ENCODE measurements around the gene UQCR10. TPM values are rescaled to one million over a fixed set of nuclear protein-coding genes. Genes with fewer than 3 reads are reported as not detected.

UQCR10 gene
- total and polyA plus RNA-seq, 8 donors, result 2.0 to 307 (median 96.9) TPM

DNA sequence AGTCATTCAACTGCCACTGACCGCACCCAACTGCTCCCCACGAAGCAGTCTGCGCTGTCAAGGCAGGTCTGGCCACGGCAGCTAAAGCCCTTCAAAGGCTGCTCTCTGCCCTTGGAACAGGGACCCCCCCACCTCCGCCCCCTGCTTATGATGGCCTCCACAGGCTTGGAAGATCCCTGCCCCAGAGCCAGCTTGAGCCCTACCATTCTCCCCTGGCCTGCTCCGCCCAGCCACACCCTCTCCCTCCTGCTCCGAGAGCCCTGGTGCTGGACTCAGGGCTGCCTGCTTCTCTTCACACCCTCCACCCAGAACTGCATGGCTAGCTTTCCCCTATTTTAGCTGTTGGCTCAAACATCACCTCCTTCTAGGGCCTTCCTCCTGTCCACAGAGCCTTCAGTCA lies 19.3 kb upstream of the UQCR10 start:
- no peak for DNase-seq

GRCh38 chr22:29748248-29748893 lies 18.8 kb upstream of the UQCR10 start:
- Histone ChIP-seq H3K36me3 (peaks cover 18 to 78% (median 65%) of the 10 kb centered on the region in 4 donors), H3K27me3 (no peaks in the 10 kb centered on the region), H3K4me1 (no peaks in the 10 kb centered on the region), H3K27ac (no peak overlapping the region), H3K9me3 (no peaks in the 10 kb centered on the region), H3K4me3 (no peak overlapping the region)
- no peak for TF ChIP-seq POLR2A (IDR thresholded peaks at IDR 0.05)
- TF ChIP-seq POLR2AphosphoS5 (IDR thresholded peaks at IDR 0.05), result no peak
- no peak for TF ChIP-seq EP300 (IDR thresholded peaks at IDR 0.05)
- TF ChIP-seq CTCF (IDR thresholded peaks at IDR 0.05), result no peak
- DNase-seq, result no peak
- intact Hi-C loops (cut with DNase I; ENCODE audit: low total_unique reads), result no loop called here
- WGBS, 5 donors, result 83 to 94% (median 85%) methylated on average over 7 to 9 of the region's 9 CpGs

More for the DNA sequence above, 19.3 kb upstream of the UQCR10 start:
- Histone ChIP-seq H3K27ac (no peak overlapping the region), H3K9me3 (no peaks in the 10 kb centered on the region), H3K4me3 (no peak overlapping the region), H3K36me3 (peaks cover 17 to 78% (median 63%) of the 10 kb centered on the region in 4 donors), H3K4me1 (no peaks in the 10 kb centered on the region), H3K27me3 (no peaks in the 10 kb centered on the region)
- 86 to 94% (median 93%) methylated on average over 6 to 7 of the region's 7 CpGs for WGBS, 5 donors
- TF ChIP-seq POLR2AphosphoS5 (IDR thresholded peaks at IDR 0.05), result no peak
- TF ChIP-seq POLR2A (IDR thresholded peaks at IDR 0.05), result no peak
- no peak for TF ChIP-seq EP300 (IDR thresholded peaks at IDR 0.05)
- TF ChIP-seq CTCF (IDR thresholded peaks at IDR 0.05), result no peak
- intact Hi-C loops (cut with DNase I; ENCODE audit: low total_unique reads), result no loop called here

DNA sequence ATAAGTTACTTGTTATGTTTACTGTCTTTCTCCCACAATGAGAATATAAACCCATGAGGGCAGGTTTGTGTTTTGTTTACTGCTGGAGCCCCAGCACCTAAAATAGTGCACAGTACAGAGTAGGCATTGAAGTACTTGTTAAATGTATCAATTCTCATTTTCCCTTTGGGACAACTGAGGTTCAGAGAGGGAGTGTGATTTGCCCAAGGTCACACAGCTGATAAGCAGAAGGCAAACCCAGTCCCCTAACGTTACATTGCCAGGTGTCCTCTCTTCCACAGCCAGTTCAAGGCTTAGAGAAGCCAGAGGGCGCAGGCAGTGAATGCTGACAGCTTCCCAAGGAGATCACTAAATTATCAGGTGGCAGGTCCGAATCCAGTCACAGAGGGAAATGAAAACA lies 17.1 kb upstream of the UQCR10 start:
- H3K4me1 ChIP-seq, result no peaks in the 10 kb centered on the region
- WGBS, 5 donors, result 80 to 94% (median 88%) methylated on average over 3 of the region's 3 CpGs
- H3K36me3 ChIP-seq, result peaks cover 23 to 71% (median 63%) of the 10 kb centered on the region in 4 donors
- no peak for DNase-seq
- H3K4me3 ChIP-seq, result no peak overlapping the region
- H3K27ac ChIP-seq, result peak overlapping the region in 1 of 5 donors; percentile 47
- no peaks in the 10 kb centered on the region for H3K9me3 ChIP-seq
- H3K27me3 ChIP-seq, result no peaks in the 10 kb centered on the region
- intact Hi-C loops (cut with DNase I; ENCODE audit: low total_unique reads), result loop anchor here (10.0 kb wide), 1 partner anchor 105 kb away; no protein-coding TSS in a partner anchor
- no peak for TF ChIP-seq EP300 (IDR thresholded peaks at IDR 0.05)
- no peak for TF ChIP-seq CTCF (IDR thresholded peaks at IDR 0.05)

DNA sequence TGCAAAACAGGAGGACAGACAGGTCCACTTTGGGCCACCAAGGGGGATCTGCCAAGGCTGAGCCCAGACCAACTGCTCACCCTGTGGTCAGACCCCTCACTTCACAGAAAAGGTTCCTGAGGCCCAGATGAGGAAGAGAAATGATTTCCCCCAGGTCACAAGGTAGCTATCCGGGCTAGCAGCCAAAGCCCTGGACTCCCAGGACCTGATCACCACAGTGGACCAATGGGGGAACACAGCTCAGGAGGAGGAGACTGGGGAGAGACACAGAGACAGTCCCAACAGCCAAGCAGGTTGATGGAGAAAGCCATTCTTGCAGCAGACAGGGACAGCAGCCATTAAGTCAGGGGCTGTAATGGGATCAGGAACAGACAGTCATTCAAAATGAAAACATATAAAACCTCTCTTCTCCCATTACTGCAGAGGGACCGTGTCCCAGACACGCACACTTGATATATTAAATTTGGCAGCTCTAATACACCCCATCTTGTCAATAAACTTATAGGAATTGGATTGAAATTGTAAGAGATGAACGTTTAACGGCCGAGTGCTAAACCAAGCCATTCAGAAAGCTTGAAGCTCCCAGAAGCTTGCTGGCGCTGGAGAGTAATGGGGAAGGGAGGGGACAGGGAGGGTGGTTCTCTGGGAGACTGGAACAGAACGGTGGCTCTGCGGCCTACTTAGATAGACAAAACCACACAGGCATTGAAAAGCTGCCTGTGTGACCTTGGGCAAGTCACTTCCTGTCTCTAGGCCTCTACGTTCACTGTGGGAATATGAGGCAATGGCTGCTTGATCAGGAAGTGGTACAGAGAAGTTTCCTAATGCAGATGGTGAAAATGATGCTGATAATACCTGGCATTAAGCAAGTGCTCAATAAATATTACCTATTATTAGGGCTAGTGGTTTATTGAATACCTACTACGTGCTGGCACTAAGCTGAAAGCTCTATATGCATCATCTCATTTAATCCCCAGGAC lies 16.3 kb upstream of the UQCR10 start:
- intact Hi-C loops (cut with DNase I; ENCODE audit: low total_unique reads), result loop anchor here (10.0 kb wide), 1 partner anchor 104 kb away; no protein-coding TSS in a partner anchor
- H3K4me1 ChIP-seq, result no peaks in the 10 kb centered on the region
- H3K4me3 ChIP-seq, result no peak overlapping the region
- H3K27me3 ChIP-seq, result no peaks in the 10 kb centered on the region
- WGBS, 5 donors, result 78 to 81% (median 80%) methylated on average over 11 of the region's 11 CpGs
- no peaks in the 10 kb centered on the region for H3K9me3 ChIP-seq
- DNase-seq, result no peak
- H3K27ac ChIP-seq, result peak overlapping the region in 2 of 5 donors; percentile 47 to 51
- TF ChIP-seq CTCF (IDR thresholded peaks at IDR 0.05) (no peak), POLR2AphosphoS5 (IDR thresholded peaks at IDR 0.05) (no peak), POLR2A (IDR thresholded peaks at IDR 0.05) (no peak), EP300 (IDR thresholded peaks at IDR 0.05) (no peak)
- H3K36me3 ChIP-seq, result peaks cover 23 to 63% (median 55%) of the 10 kb centered on the region in 4 donors

Measured in stomach (tissue), 9 donors.